Astrocyte (in vitro differentiated cells and primary cell): ENCODE measurements around the gene GRIK1. TPM values are rescaled to one million over a fixed set of nuclear protein-coding genes. Genes with fewer than 3 reads are reported as not detected.
"Not testable (repeated sequence)": the region's sequence is repeated elsewhere in the genome, so short reads cannot be mapped to it uniquely, and the experiment has no call there.

ENCODE experiments used
- DNase-seq: peaks from one replicate; pipeline ENCODE4 v3.0.0-alpha.2; 2010; ENCODE audit warnings: low read depth
- FAIRE-seq: peaks from 2 replicates; lab custom pipeline; 2011; peaks lifted over from hg19 to GRCh38; lab: Jason Lieb, UNC
- H2AFZ ChIP-seq: 2 replicates; pipeline ENCODE4 v1.6.0; 2012; ENCODE audit warnings: low read depth, low read length, inconsistent platforms
- H3K27ac ChIP-seq: 2 replicates; pipeline ENCODE4 v1.5.1; 2011; ENCODE audit warnings: low read depth, low read length, inconsistent platforms
- H3K27me3 ChIP-seq: 2 replicates; pipeline ENCODE4 v1.6.0; 2011; ENCODE audit warnings: low read length, inconsistent platforms; ENCODE audit not compliant: insufficient read depth
- H3K36me3 ChIP-seq: 2 replicates; pipeline ENCODE4 v1.5.1; 2011; ENCODE audit warnings: low read length, inconsistent platforms; ENCODE audit not compliant: insufficient read depth
- H3K4me1 ChIP-seq: 2 replicates; pipeline ENCODE4 v1.5.1; 2011; ENCODE audit warnings: low read length, inconsistent platforms; ENCODE audit not compliant: insufficient read depth
- H3K4me2 ChIP-seq: 2 replicates; pipeline ENCODE4 v1.6.0; 2012; ENCODE audit warnings: low read length, inconsistent platforms
- H3K4me3 ChIP-seq: 2 replicates; pipeline ENCODE4 v1.5.1; 2011; ENCODE audit warnings: low read depth, mild to moderate bottlenecking, low read length, inconsistent platforms; ENCODE audit not compliant: insufficient read depth
- H3K79me2 ChIP-seq: 2 replicates; pipeline ENCODE4 v1.6.0; 2012; ENCODE audit warnings: mild to moderate bottlenecking, low read length, inconsistent platforms; ENCODE audit not compliant: insufficient read depth
- H3K9ac ChIP-seq: 2 replicates; pipeline ENCODE4 v1.6.0; 2012; ENCODE audit warnings: mild to moderate bottlenecking, low read length, inconsistent platforms
- H3K9me3 ChIP-seq: 2 replicates; pipeline ENCODE4 v1.5.1; 2012; ENCODE audit warnings: low read depth, mild to moderate bottlenecking, low read length, inconsistent platforms; ENCODE audit not compliant: insufficient read depth
- H4K20me1 ChIP-seq: 2 replicates; pipeline ENCODE4 v1.6.0; 2012; ENCODE audit warnings: low read length, inconsistent platforms; ENCODE audit not compliant: insufficient read depth
- H3K27ac Mint-ChIP-seq: one replicate; pipeline ENCODE4 v1.8.0; 2021; ENCODE audit warnings: mild to moderate bottlenecking, mixed read lengths; ENCODE audit not compliant: unreplicated experiment
- H3K27me3 Mint-ChIP-seq: one replicate; pipeline ENCODE4 v1.8.0; 2021; ENCODE audit warnings: low read depth, mixed read lengths; ENCODE audit not compliant: unreplicated experiment
- H3K36me3 Mint-ChIP-seq: one replicate; pipeline ENCODE4 v1.8.0; 2021; ENCODE audit warnings: low read depth, mixed read lengths; ENCODE audit not compliant: unreplicated experiment
- H3K4me1 Mint-ChIP-seq: one replicate; pipeline ENCODE4 v1.8.0; 2021; ENCODE audit warnings: low read depth, mixed read lengths; ENCODE audit not compliant: unreplicated experiment
- H3K4me3 Mint-ChIP-seq: one replicate; pipeline ENCODE4 v1.8.0; 2021; ENCODE audit warnings: mild to moderate bottlenecking, moderate library complexity, mixed read lengths; ENCODE audit not compliant: unreplicated experiment
- H3K9me3 Mint-ChIP-seq: one replicate; pipeline ENCODE4 v1.8.0; 2021; ENCODE audit warnings: mild to moderate bottlenecking, mixed read lengths; ENCODE audit not compliant: unreplicated experiment
- CTCF ChIP-seq: IDR thresholded peaks from 2 replicates; pipeline ENCODE4 v1.5.1; 2011; ENCODE audit warnings: low read depth, mild to moderate bottlenecking, inconsistent platforms, low read length, moderate library complexity; ENCODE audit not compliant: insufficient read depth
- EZH2 ChIP-seq: IDR thresholded peaks from 2 replicates; pipeline ENCODE4 v1.6.1; 2012; ENCODE audit warnings: mild to moderate bottlenecking, low read length, inconsistent platforms; ENCODE audit not compliant: insufficient read depth
- total RNA-seq: library from RNA; stranded (reverse); gene quantifications from 2 replicates; pipeline ENCODE4 v1.2.1, GENCODE V29; 2021

GRIK1 gene
- total RNA-seq, 1 donor from 2014 or later, result not detected

- DNase-seq (no peak), FAIRE-seq (no peak)
- H3K27ac Mint-ChIP-seq, result no peak overlapping the region
- no peaks in the 10 kb centered on the region for H3K9me3 Mint-ChIP-seq
- no peaks in the 10 kb centered on the region for H3K79me2 ChIP-seq
- H3K36me3 Mint-ChIP-seq, result no peaks in the 10 kb centered on the region
- H3K36me3 ChIP-seq, result no peaks in the 10 kb centered on the region
- no peak overlapping the region for H3K4me2 ChIP-seq
- peaks cover 8% of the 10 kb centered on the region for H3K4me1 Mint-ChIP-seq
- H3K9ac ChIP-seq, result no peak overlapping the region
- H3K4me1 ChIP-seq, result no peaks in the 10 kb centered on the region
- no peak overlapping the region for H3K27ac ChIP-seq
- TF ChIP-seq EZH2 (no peak), CTCF (no peak)
- H3K9me3 ChIP-seq, result no peaks in the 10 kb centered on the region
- no peaks in the 10 kb centered on the region for H4K20me1 ChIP-seq
- H3K27me3 ChIP-seq, result no peaks in the 10 kb centered on the region
- no peaks in the 10 kb centered on the region for H3K27me3 Mint-ChIP-seq
- H3K4me3 ChIP-seq, result no peak overlapping the region
- no peak overlapping the region for H3K4me3 Mint-ChIP-seq
- H2AFZ ChIP-seq, result no peak overlapping the region
These were observed 328.9 kb downstream of the GRIK1 start for GRCh38 chr21:29610779-29611360.

GRCh38 chr21:29606613-29607012 lies 333.2 kb downstream of the GRIK1 start:
- TF ChIP-seq EZH2 (no peak), CTCF (no peak)
- DNase-seq (no peak), FAIRE-seq (no peak)
- Histone ChIP-seq H3K4me2 (no peak overlapping the region), H3K9ac (no peak overlapping the region), H3K27me3 (no peaks in the 10 kb centered on the region), H3K36me3 (no peaks in the 10 kb centered on the region), H3K4me3 (no peak overlapping the region), H2AFZ (no peak overlapping the region), H3K27ac (no peak overlapping the region), H3K9me3 (no peaks in the 10 kb centered on the region), H3K79me2 (no peaks in the 10 kb centered on the region), H3K4me1 (no peaks in the 10 kb centered on the region), H4K20me1 (no peaks in the 10 kb centered on the region)
- H3K36me3 Mint-ChIP-seq, result no peaks in the 10 kb centered on the region
- no peaks in the 10 kb centered on the region for H3K9me3 Mint-ChIP-seq
- no peaks in the 10 kb centered on the region for H3K4me1 Mint-ChIP-seq
- no peak overlapping the region for H3K4me3 Mint-ChIP-seq
- H3K27me3 Mint-ChIP-seq, result no peaks in the 10 kb centered on the region
- H3K27ac Mint-ChIP-seq, result no peak overlapping the region

- not testable (repeated sequence) for H3K36me3 Mint-ChIP-seq, H3K4me3 ChIP-seq, H4K20me1 ChIP-seq, H3K9ac ChIP-seq, H3K27me3 ChIP-seq, H3K4me3 Mint-ChIP-seq, H3K27ac ChIP-seq, H3K4me2 ChIP-seq, H3K9me3 Mint-ChIP-seq, H3K4me1 Mint-ChIP-seq, H3K9me3 ChIP-seq, H3K27me3 Mint-ChIP-seq, DNase-seq, FAIRE-seq, H3K4me1 ChIP-seq, H3K79me2 ChIP-seq, H3K36me3 ChIP-seq, H2AFZ ChIP-seq, H3K27ac Mint-ChIP-seq
These were observed 334.6 kb downstream of the GRIK1 start for GRCh38 chr21:29605219-29605618.
